ENCODE results near the gene EIF4G3.
"Not testable (repeated sequence)": the region's sequence is repeated elsewhere in the genome, so short reads cannot be mapped to it uniquely, and the experiment has no call there.

The EIF4G3 gene

GRCh38 chr1:21058035-21058793 lies 118.5 kb downstream of the EIF4G3 start:
- no peak overlapping the region for H3K27ac ChIP-seq

DNA sequence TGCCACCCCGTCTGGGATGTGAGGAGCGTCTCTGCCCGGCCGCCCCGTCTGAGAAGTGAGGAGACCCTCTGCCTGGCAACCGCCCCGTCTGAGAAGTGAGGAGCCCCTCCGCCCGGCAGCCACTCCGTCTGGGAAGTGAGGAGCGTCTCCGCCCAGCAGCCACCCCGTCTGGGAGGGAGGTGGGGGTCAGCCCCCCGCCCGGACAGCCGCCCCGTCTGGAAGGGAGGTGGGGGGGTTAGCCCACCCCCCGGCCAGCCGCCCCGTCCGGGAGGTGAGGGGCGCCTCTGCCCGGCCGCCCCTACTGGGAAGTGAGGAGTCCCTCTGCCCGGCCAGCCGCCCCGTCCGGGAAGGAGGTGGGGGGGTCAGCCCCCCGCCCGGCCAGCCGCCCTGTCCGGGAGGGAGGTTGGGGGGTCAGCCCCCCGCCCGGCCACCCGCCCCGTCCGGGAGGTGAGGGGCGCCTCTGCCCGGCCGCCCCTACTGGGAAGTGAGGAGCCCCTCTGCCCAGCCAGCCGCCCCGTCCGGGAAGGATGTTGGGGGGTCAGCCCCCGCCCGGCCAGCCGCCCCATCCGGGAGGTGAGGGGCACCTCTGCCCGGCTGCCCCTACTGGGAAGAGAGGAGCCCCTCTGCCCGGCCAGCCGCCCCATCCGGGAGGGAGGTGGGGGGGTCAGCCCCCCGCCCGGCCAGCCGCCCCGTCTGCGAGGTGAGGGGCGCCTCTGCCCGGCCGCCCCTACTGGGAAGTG lies 123.3 kb downstream of the EIF4G3 start:
- not testable (repeated sequence) for H3K9me3 ChIP-seq (ENCODE audit: control insufficient read depth, low read length); H3K4me1 ChIP-seq; H3K36me3 ChIP-seq (ENCODE audit: control insufficient read depth, insufficient read depth, low read length); H3K27ac ChIP-seq; H3K4me3 ChIP-seq (ENCODE audit: low read depth, low read length); H2AFZ ChIP-seq; H3K79me2 ChIP-seq; H3K9ac ChIP-seq; H3K27me3 ChIP-seq (ENCODE audit: control insufficient read depth, insufficient read depth, low read length); H3K4me2 ChIP-seq (ENCODE audit: low read length)

More at GRCh38 chr1:21058035-21058793, 118.5 kb downstream of the EIF4G3 start:
- TF ChIP-seq, protein P1, sequence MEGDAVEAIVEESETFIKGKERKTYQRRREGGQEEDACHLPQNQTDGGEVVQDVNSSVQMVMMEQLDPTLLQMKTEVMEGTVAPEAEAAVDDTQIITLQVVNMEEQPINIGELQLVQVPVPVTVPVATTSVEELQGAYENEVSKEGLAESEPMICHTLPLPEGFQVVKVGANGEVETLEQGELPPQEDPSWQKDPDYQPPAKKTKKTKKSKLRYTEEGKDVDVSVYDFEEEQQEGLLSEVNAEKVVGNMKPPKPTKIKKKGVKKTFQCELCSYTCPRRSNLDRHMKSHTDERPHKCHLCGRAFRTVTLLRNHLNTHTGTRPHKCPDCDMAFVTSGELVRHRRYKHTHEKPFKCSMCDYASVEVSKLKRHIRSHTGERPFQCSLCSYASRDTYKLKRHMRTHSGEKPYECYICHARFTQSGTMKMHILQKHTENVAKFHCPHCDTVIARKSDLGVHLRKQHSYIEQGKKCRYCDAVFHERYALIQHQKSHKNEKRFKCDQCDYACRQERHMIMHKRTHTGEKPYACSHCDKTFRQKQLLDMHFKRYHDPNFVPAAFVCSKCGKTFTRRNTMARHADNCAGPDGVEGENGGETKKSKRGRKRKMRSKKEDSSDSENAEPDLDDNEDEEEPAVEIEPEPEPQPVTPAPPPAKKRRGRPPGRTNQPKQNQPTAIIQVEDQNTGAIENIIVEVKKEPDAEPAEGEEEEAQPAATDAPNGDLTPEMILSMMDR (IDR thresholded peaks at IDR 0.05): no peak
- H3K36me3 ChIP-seq (ENCODE audit: control insufficient read depth, insufficient read depth, low read length): no peaks in the 10 kb centered on the region
- no peaks in the 10 kb centered on the region for H3K4me1 ChIP-seq
- H3K4me3 ChIP-seq (ENCODE audit: low read depth, low read length): no peak overlapping the region
- no peak overlapping the region for H2AFZ ChIP-seq
- H3K27me3 ChIP-seq (ENCODE audit: control insufficient read depth, insufficient read depth, low read length): no peaks in the 10 kb centered on the region
- H3K79me2 ChIP-seq: no peaks in the 10 kb centered on the region
- no peak overlapping the region for H3K9ac ChIP-seq
- no peaks in the 10 kb centered on the region for H3K9me3 ChIP-seq (ENCODE audit: control insufficient read depth, low read length)
- no peak overlapping the region for H3K4me2 ChIP-seq (ENCODE audit: low read length)

DNA sequence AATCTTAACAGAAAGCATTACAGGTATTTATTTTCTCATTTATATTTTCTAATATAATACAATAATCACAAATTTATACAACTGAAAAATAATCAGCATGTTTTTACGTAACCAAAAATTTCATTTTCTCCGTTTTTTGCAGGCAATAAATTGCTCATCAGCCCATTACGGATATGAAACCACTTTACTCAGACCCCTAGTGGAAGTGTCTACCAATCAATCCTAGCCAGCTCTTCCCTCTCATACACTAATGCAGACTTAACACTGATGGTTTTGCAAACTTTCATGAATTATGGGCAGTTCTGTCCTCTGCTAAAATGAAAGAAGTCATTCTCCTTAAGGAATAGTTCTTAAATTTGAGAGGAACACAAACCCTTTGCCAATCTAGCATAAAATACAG lies 124.7 kb downstream of the EIF4G3 start:
- no peak overlapping the region for H2AFZ ChIP-seq
- H3K36me3 ChIP-seq (ENCODE audit: control insufficient read depth, insufficient read depth, low read length): no peaks in the 10 kb centered on the region
- TF ChIP-seq, protein P1 (IDR thresholded peaks at IDR 0.05): no peak
- H3K9ac ChIP-seq: no peak overlapping the region
- no peaks in the 10 kb centered on the region for H3K9me3 ChIP-seq (ENCODE audit: control insufficient read depth, low read length)
- H3K27me3 ChIP-seq (ENCODE audit: control insufficient read depth, insufficient read depth, low read length): no peaks in the 10 kb centered on the region
- H3K4me3 ChIP-seq (ENCODE audit: low read depth, low read length): no peak overlapping the region
- H3K4me1 ChIP-seq: no peaks in the 10 kb centered on the region
- H3K27ac ChIP-seq: no peak overlapping the region
- H3K79me2 ChIP-seq: no peaks in the 10 kb centered on the region
- H3K4me2 ChIP-seq (ENCODE audit: low read length): no peak overlapping the region

- no peak overlapping the region for H2AFZ ChIP-seq
- H3K36me3 ChIP-seq (ENCODE audit: control insufficient read depth, insufficient read depth, low read length): no peaks in the 10 kb centered on the region
- H3K4me3 ChIP-seq (ENCODE audit: low read depth, low read length): no peak overlapping the region
- H3K9me3 ChIP-seq (ENCODE audit: control insufficient read depth, low read length): no peaks in the 10 kb centered on the region
- TF ChIP-seq, protein P1 (IDR thresholded peaks at IDR 0.05): no peak
- no peaks in the 10 kb centered on the region for H3K79me2 ChIP-seq
- H3K4me2 ChIP-seq (ENCODE audit: low read length): no peak overlapping the region
- H3K27ac ChIP-seq: no peak overlapping the region
- no peaks in the 10 kb centered on the region for H3K27me3 ChIP-seq (ENCODE audit: control insufficient read depth, insufficient read depth, low read length)
- H3K4me1 ChIP-seq: no peaks in the 10 kb centered on the region
- H3K9ac ChIP-seq: no peak overlapping the region
Observed at GRCh38 chr1:21051177-21051825, 125.4 kb downstream of the EIF4G3 start.

DNA sequence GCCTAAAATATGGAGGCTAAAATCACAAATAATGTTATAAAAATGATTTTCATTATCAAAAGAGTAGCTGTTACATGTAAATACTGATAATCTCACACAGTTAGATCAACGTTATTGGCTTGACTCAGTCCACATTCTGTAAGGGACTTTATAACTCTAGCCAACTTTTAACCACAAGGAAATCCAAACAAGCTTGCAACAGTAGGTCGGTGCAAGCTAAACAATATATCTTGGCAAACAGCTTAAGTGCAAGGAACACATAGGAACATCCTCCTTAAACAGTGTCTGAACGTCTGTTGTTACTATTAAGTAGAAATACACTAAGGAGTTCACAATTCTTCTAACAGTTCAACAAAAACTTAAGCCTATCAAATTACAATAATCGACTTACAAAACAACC lies 126.7 kb downstream of the EIF4G3 start:
- Histone ChIP-seq H3K9me3 (ENCODE audit: control insufficient read depth, low read length) (no peaks in the 10 kb centered on the region), H3K36me3 (ENCODE audit: control insufficient read depth, insufficient read depth, low read length) (no peaks in the 10 kb centered on the region), H3K27ac (no peak overlapping the region), H3K79me2 (no peaks in the 10 kb centered on the region), H3K27me3 (ENCODE audit: control insufficient read depth, insufficient read depth, low read length) (no peaks in the 10 kb centered on the region), H3K4me3 (ENCODE audit: low read depth, low read length) (no peak overlapping the region), H3K4me2 (ENCODE audit: low read length) (no peak overlapping the region), H3K4me1 (no peaks in the 10 kb centered on the region), H3K9ac (no peak overlapping the region), H2AFZ (no peak overlapping the region)
- TF ChIP-seq, protein P1 (IDR thresholded peaks at IDR 0.05): no peak
